PFSK-1 (cell line): ENCODE data around the gene STIM2. TPM values are rescaled to one million over a fixed set of nuclear protein-coding genes. Genes with fewer than 3 reads are reported as not detected.

Experiments used
- FOXP2 ChIP-seq: optimal IDR thresholded peaks from 2 replicates; pipeline ENCODE3; 2011; ENCODE audit warnings: borderline replicate concordance, control low read depth, inconsistent platforms; ENCODE audit not compliant: insufficient read depth; ENCODE audit errors: extremely low read length, extremely low read depth
- POLR2AphosphoS5 ChIP-seq: IDR thresholded peaks from 2 replicates; pipeline ENCODE4 v1.6.1; 2012; ENCODE audit warnings: low read depth, mild to moderate bottlenecking, control low read depth, low read length, moderate library complexity
- REST ChIP-seq, 2 experiments: IDR thresholded peaks; 2 replicates each; pipeline versions ENCODE4 v1.6.1 to v1.8.0; 2011 to 2012; ENCODE audit warnings: low read depth in 2 of 2, low read length in 2 of 2, control low read depth in 1 of 2, inconsistent platforms in 1 of 2, mild to moderate bottlenecking in 1 of 2, moderate library complexity in 1 of 2; ENCODE audit not compliant: insufficient read depth in 1 of 2
- SIN3A ChIP-seq: IDR thresholded peaks from 2 replicates; pipeline ENCODE4 v1.6.1; 2012; ENCODE audit warnings: mild to moderate bottlenecking, low read length, moderate library complexity, borderline replicate concordance; ENCODE audit not compliant: insufficient read depth
- TAF1 ChIP-seq: IDR thresholded peaks from 2 replicates; pipeline ENCODE4 v1.6.1; 2012; ENCODE audit warnings: low read length, control low read depth, borderline replicate concordance; ENCODE audit not compliant: insufficient read depth
- polyA plus RNA-seq: library from polyadenylated mRNA; unstranded; fragments of >200 nt; gene quantifications from one replicate; pipeline ENCODE4 v1.2.1, GENCODE V29; 2012; ENCODE audit warnings: low read depth, missing spikeins; ENCODE audit not compliant: insufficient read length

STIM2 gene
- polyA plus RNA-seq = 13.4 TPM

GRCh38 chr4:26860157-26860921, at the start of gene STIM2:
Gene STIM2 (plus strand): TSS chr4:26860841.
- TF ChIP-seq POLR2AphosphoS5 = peak; percentile 80
- no peak for TF ChIP-seq REST (IDR thresholded peaks at IDR 0.05; ENCODE audit: insufficient read depth in 1 of 2, low read depth in 2 of 2, low read length in 2 of 2)
- TF ChIP-seq TAF1 = peak; percentile 55; the same call in 1 of the 2 replicates
- no peak; the same call in 1 of the 2 replicates for TF ChIP-seq SIN3A
- TF ChIP-seq FOXP2 = peak; percentile 66

- TF ChIP-seq POLR2AphosphoS5 = no peak
- no peak for TF ChIP-seq FOXP2
- no peak for TF ChIP-seq SIN3A
- no peak for TF ChIP-seq TAF1
- no peak for TF ChIP-seq REST (IDR thresholded peaks at IDR 0.05; ENCODE audit: insufficient read depth in 1 of 2, low read depth in 2 of 2, low read length in 2 of 2)
Observed at GRCh38 chr4:26812049-26812714, 48.5 kb upstream of the STIM2 start.

GRCh38 chr4:26813698-26814097, 46.9 kb upstream of the STIM2 start:
- TF ChIP-seq POLR2AphosphoS5 (no peak), TAF1 (no peak), SIN3A (no peak)

- TF ChIP-seq TAF1 (no peak), FOXP2 (no peak), SIN3A (no peak), POLR2AphosphoS5 (no peak), REST (IDR thresholded peaks at IDR 0.05; ENCODE audit: insufficient read depth in 1 of 2, low read depth in 2 of 2, low read length in 2 of 2) (no peak)
Observed at GRCh38 chr4:26815199-26815598, 45.4 kb upstream of the STIM2 start.

- no peak for TF ChIP-seq TAF1
- no peak for TF ChIP-seq FOXP2
- no peak for TF ChIP-seq SIN3A
- TF ChIP-seq REST (IDR thresholded peaks at IDR 0.05; ENCODE audit: insufficient read depth in 1 of 2, low read depth in 2 of 2, low read length in 2 of 2) = no peak
- TF ChIP-seq POLR2AphosphoS5 = no peak
Observed at GRCh38 chr4:26815706-26816105, 44.9 kb upstream of the STIM2 start.
